Measurements from ENCODE around the gene METTL22. TPM values are rescaled to one million over a fixed set of nuclear protein-coding genes. Genes with fewer than 3 reads are reported as not detected.

METTL22 gene
- polyA plus RNA-seq, 1 donor from 2014 or later = 51.3 TPM

- H3K4me3 ChIP-seq (ENCODE audit: low read length) = no peak overlapping the region
- no peaks in the 10 kb centered on the region for H3K9me3 ChIP-seq (ENCODE audit: low read length)
- TF ChIP-seq CTCF (IDR thresholded peaks at IDR 0.05; ENCODE audit: poor library complexity, severe bottlenecking) (peak; percentile 66), EP300 (conservative IDR thresholded peaks at IDR 0.05; ENCODE audit: poor library complexity, severe bottlenecking) (no peak), EZH2 (IDR thresholded peaks at IDR 0.05; ENCODE audit: borderline replicate concordance, insufficient read depth, low read length, poor library complexity, severe bottlenecking) (no peak), POLR2AphosphoS5 (IDR thresholded peaks at IDR 0.05) (no peak), TAF1 (IDR thresholded peaks at IDR 0.05; ENCODE audit: low read depth) (no peak), RAD21 (conservative IDR thresholded peaks at IDR 0.05) (peak; percentile 65), SMC3 (conservative IDR thresholded peaks at IDR 0.05; ENCODE audit: poor library complexity) (peak; percentile 69), REST (IDR thresholded peaks at IDR 0.05; ENCODE audit: borderline replicate concordance) (no peak), MXI1 (conservative IDR thresholded peaks at IDR 0.05; ENCODE audit: poor library complexity, severe bottlenecking) (no peak)
- H3K79me2 ChIP-seq (replicated peaks; ENCODE audit: insufficient read depth, low read length) = no peaks in the 10 kb centered on the region
- H3K9me2 ChIP-seq (ENCODE audit: insufficient read depth, low read length) = no peaks in the 10 kb centered on the region
- H2AFZ ChIP-seq (ENCODE audit: low read depth, low read length) = no peak overlapping the region
- H3K27me3 ChIP-seq (ENCODE audit: insufficient read depth, low read depth, low read length) = no peaks in the 10 kb centered on the region
- H3K36me3 ChIP-seq (ENCODE audit: insufficient read depth, low read length) = no peaks in the 10 kb centered on the region
- no peaks in the 10 kb centered on the region for H4K20me1 ChIP-seq (ENCODE audit: insufficient read depth)
- H3K9ac ChIP-seq (ENCODE audit: low read length) = no peak overlapping the region
- no peaks in the 10 kb centered on the region for H3F3A ChIP-seq (ENCODE audit: insufficient read depth, low read length, poor library complexity, severe bottlenecking)
- H3K4me2 ChIP-seq (ENCODE audit: low read length) = no peak overlapping the region
- H3K27ac ChIP-seq (ENCODE audit: low read length) = no peak overlapping the region
These were observed 48.4 kb upstream of the METTL22 start for GRCh38 chr16:8572919-8573724.

GRCh38 chr16:8575399-8575798 is 46.1 kb upstream of the METTL22 start:
- Histone ChIP-seq H3K9ac (ENCODE audit: low read length) (no peak overlapping the region), H3K9me3 (ENCODE audit: low read length) (no peaks in the 10 kb centered on the region), H3K27ac (ENCODE audit: low read length) (no peak overlapping the region), H3K4me2 (ENCODE audit: low read length) (no peak overlapping the region), H3K9me2 (ENCODE audit: insufficient read depth, low read length) (no peaks in the 10 kb centered on the region), H2AFZ (ENCODE audit: low read depth, low read length) (no peak overlapping the region), H3K4me3 (ENCODE audit: low read length) (no peak overlapping the region), H3F3A (ENCODE audit: insufficient read depth, low read length, poor library complexity, severe bottlenecking) (no peaks in the 10 kb centered on the region), H4K20me1 (ENCODE audit: insufficient read depth) (no peaks in the 10 kb centered on the region), H3K79me2 (replicated peaks; ENCODE audit: insufficient read depth, low read length) (no peaks in the 10 kb centered on the region), H3K36me3 (ENCODE audit: insufficient read depth, low read length) (no peaks in the 10 kb centered on the region), H3K27me3 (ENCODE audit: insufficient read depth, low read depth, low read length) (no peaks in the 10 kb centered on the region)
- no peak for TF ChIP-seq SMC3 (conservative IDR thresholded peaks at IDR 0.05; ENCODE audit: poor library complexity)
- no peak for TF ChIP-seq POLR2AphosphoS5 (IDR thresholded peaks at IDR 0.05)
